DMS114 treated with DMSO at 0.1 percent for 48 hours (cell line): ENCODE data around the gene ZNF609.

ENCODE experiments used
- DNase-seq: peaks from one replicate; lab custom pipeline; 2025; ENCODE audit not compliant: unreplicated experiment; lab: John Stamatoyannopoulos, UW

The ZNF609 gene

GRCh38 chr15:64687688-64688087 is 227.3 kb downstream of the ZNF609 start:
- no peak for DNase-seq

- DNase-seq = no peak
Observed at GRCh38 chr15:64688770-64689169, 228.4 kb downstream of the ZNF609 start.

- no peak for DNase-seq
Observed at GRCh38 chr15:64690008-64690407, 229.6 kb downstream of the ZNF609 start.

- DNase-seq = peak; percentile 28
Observed at GRCh38 chr15:64690578-64691296, 230.4 kb downstream of the ZNF609 start.

- DNase-seq = no peak
Observed at GRCh38 chr15:64691896-64692565, 231.7 kb downstream of the ZNF609 start.

- no peak for DNase-seq
Observed at GRCh38 chr15:64693134-64693533, 232.8 kb downstream of the ZNF609 start.

GRCh38 chr15:64694816-64695215 is 234.4 kb downstream of the ZNF609 start:
- no peak for DNase-seq

GRCh38 chr15:64695561-64695992 is 235.2 kb downstream of the ZNF609 start:
- DNase-seq = no peak

- no peak for DNase-seq
Observed at GRCh38 chr15:64696481-64696880, 236.1 kb downstream of the ZNF609 start.

GRCh38 chr15:64697911-64698369 is 237.6 kb downstream of the ZNF609 start:
- DNase-seq = no peak

- DNase-seq = no peak
Observed at GRCh38 chr15:64698823-64699222, 238.4 kb downstream of the ZNF609 start.

- no peak for DNase-seq
Observed at GRCh38 chr15:64699751-64700388, 239.5 kb downstream of the ZNF609 start.

GRCh38 chr15:64701051-64701450 is 240.7 kb downstream of the ZNF609 start:
- no peak for DNase-seq

- no peak for DNase-seq
Observed at GRCh38 chr15:64701482-64702184, 241.3 kb downstream of the ZNF609 start.

- DNase-seq = peak; percentile 91
Observed at GRCh38 chr15:64702816-64703631, 242.6 kb downstream of the ZNF609 start.

- DNase-seq = no peak
Observed at GRCh38 chr15:64703632-64703959, 243.2 kb downstream of the ZNF609 start.

GRCh38 chr15:64705006-64705405 is 244.6 kb downstream of the ZNF609 start:
- DNase-seq = no peak

GRCh38 chr15:64706011-64706911 is 245.9 kb downstream of the ZNF609 start:
- no peak for DNase-seq

- no peak for DNase-seq
Observed at GRCh38 chr15:64710676-64711428, 250.5 kb downstream of the ZNF609 start.
